ENCODE measurements around the gene ADAM17. TPM values are rescaled to one million over a fixed set of nuclear protein-coding genes. Genes with fewer than 3 reads are reported as not detected.

ADAM17 gene
- total RNA-seq (2013) = 48.6 TPM
- polyA plus RNA-seq = 10 to 100 TPM; 30.2 to 34.8 (median 30.9) TPM
- 25.6 and 33.7 TPM in 2 replicates for polyA minus RNA-seq
- total RNA-seq = 526 to 832 (median 592) reads per million in 11 experiments

DNA sequence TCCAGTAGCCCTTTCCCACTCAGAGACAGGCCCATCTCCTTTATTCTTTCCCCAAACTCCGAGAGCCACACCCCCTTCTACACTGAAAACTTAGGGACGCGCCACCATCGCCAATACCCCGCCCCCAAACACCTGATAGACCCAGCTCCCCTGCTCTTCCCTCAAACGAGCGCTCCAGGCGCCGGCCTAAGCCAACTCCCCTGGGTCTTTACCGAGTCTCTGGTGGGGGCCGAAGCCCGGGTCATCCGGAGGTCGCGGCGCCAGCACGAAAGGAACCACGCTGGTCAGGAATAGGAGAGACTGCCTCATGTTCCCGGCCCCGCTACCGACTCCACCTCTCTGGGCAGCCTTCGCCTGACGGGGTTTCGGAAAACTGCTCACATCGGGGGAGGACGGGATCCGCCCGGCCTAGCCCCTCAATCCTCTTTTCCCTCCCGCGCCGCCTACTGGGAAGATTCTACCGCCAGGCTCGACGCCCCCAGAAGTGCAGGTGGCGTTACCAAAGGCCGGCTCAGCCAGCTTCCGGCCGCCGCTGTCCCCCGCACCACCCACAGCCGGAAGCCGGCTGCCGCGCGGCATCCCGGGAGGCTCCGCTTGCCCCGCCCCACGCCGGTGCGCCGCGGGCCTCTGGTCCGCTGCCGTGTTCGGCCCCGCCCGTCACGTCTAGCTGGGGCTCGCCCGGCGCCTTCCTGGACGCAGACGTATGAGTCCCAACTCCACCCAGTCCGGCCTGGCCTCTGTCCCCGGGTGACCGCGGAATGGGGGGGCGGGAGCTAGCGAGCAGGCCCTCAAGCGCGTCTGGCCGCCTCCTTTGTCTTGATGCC lies at the start of gene ADAM17:
ADAM17 (minus strand) TSS at position 534 of the 824 bp plus-strand sequence; CDS start at position 309, 225 bp downstream.
- intact Hi-C loops (cut with micrococcal nuclease) = loop anchor here (1.0 to 10.0 kb wide), 5 partner anchors 17 to 489 kb away; partner anchors contain the start of genes YWHAQ (in 2 of the 2) and KLF11 (in 1 of the 2)
- Histone ChIP-seq H3K79me2 (ENCODE audit: insufficient read depth, low read length) (peaks cover 59% of the 10 kb centered on the region), H3K27ac (ENCODE audit: low read depth in 1 of 2, low read length in 2 of 2) (peak within 1 kb of the TSS; percentile 98 to 99), H3K9me3 (replicated peaks in 1 of 2; ENCODE audit: control insufficient read depth in 1 of 2, insufficient read depth in 1 of 2, low read length in 2 of 2) (no peaks in the 10 kb centered on the region), H3K4me2 (replicated peaks; ENCODE audit: extremely low read depth, low read length, poor library complexity, severe bottlenecking) (peak within 1 kb of the TSS; percentile 84), H4K20me1 (ENCODE audit: insufficient read depth, low read length) (peaks cover 11% of the 10 kb centered on the region), H2AFZ (ENCODE audit: insufficient read depth, low read depth, low read length, poor library complexity, severe bottlenecking) (peak within 1 kb of the TSS; percentile 80), H3K9ac (ENCODE audit: insufficient read depth, low read length, poor library complexity, severe bottlenecking) (peak within 1 kb of the TSS; percentile 92), H3K4me1 (ENCODE audit: control insufficient read depth in 1 of 2, insufficient read depth in 2 of 2, low read length in 2 of 2) (peaks cover 46 to 54% of the 10 kb centered on the region in 2 donors), H3K36me3 (replicated peaks in 1 of 2; ENCODE audit: control insufficient read depth in 1 of 2, insufficient read depth in 2 of 2, low read length in 2 of 2) (no peaks in the 10 kb centered on the region), H3K4me3 (replicated peaks in 1 of 3; ENCODE audit: low read depth in 2 of 3, low read length in 3 of 3) (peak within 1 kb of the TSS; percentile 68 to 100 (median 99)), H3K27me3 (ENCODE audit: control insufficient read depth in 2 of 2, insufficient read depth in 2 of 2, low read length in 2 of 2) (no peaks in the 10 kb centered on the region)
- WGBS (ENCODE audit: insufficient coverage) = under 1% methylated on average over 73 of the region's 73 CpGs
- Mint-ChIP-seq H3K27me3 (ENCODE audit: low read depth in 3 of 3) (peaks cover 0 to 6% (median 4%) of the 10 kb centered on the region in 3 donors), H3K9me3 (peaks cover 0 to 5% (median 0%) of the 10 kb centered on the region in 7 donors), H3K36me3 (peaks cover 2 to 7% of the 10 kb centered on the region in 2 donors), H3K4me3 (peak within 1 kb of the TSS; percentile 96 to 98), H3K4me1 (peaks cover 46% of the 10 kb centered on the region), H3K27ac (peak within 1 kb of the TSS; percentile 98 to 100 (median 99))
- peak; percentile 96 to 97 (median 97) for DNase-seq
- TF ChIP-seq, protein P1, sequence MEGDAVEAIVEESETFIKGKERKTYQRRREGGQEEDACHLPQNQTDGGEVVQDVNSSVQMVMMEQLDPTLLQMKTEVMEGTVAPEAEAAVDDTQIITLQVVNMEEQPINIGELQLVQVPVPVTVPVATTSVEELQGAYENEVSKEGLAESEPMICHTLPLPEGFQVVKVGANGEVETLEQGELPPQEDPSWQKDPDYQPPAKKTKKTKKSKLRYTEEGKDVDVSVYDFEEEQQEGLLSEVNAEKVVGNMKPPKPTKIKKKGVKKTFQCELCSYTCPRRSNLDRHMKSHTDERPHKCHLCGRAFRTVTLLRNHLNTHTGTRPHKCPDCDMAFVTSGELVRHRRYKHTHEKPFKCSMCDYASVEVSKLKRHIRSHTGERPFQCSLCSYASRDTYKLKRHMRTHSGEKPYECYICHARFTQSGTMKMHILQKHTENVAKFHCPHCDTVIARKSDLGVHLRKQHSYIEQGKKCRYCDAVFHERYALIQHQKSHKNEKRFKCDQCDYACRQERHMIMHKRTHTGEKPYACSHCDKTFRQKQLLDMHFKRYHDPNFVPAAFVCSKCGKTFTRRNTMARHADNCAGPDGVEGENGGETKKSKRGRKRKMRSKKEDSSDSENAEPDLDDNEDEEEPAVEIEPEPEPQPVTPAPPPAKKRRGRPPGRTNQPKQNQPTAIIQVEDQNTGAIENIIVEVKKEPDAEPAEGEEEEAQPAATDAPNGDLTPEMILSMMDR (IDR thresholded peaks at IDR 0.05) = no peak

DNA sequence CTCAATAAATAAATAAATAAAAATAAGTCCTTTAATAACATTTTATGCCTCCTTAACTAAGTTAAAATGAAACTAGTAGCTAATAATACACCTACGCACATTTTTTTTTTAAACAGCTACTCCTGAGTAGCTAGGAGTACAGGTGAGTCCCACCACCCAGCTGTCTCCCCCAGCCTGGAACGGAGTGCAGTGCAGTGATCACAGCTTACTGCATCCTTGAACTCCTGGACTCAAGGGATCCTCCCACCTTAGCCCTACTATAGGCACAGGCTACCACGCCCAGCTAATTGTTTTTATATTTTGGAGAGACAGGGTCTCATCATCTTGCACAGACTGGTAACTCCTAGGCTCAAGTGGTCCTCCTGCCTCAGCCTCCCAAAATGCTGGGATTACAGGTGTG lies 46.8 kb upstream of the ADAM17 start:
- Mint-ChIP-seq H3K9me3 (peaks cover 6 to 20% (median 12%) of the 10 kb centered on the region in 7 donors), H3K27me3 (ENCODE audit: low read depth in 3 of 3) (no peaks in the 10 kb centered on the region), H3K27ac (peak overlapping the region in 1 of 7 donors; percentile 40), H3K4me3 (no peak overlapping the region), H3K4me1 (peaks cover 2% of the 10 kb centered on the region), H3K36me3 (peaks cover 28 to 48% of the 10 kb centered on the region in 2 donors)
- intact Hi-C loops (cut with micrococcal nuclease) = loop anchor here (5.0 to 10.0 kb wide), 2 partner anchors 35 to 48 kb away; partner anchors contain the start of gene ADAM17 (in 1 of the 2)
- DNase-seq = no peak
- H3K4me2 ChIP-seq (replicated peaks; ENCODE audit: extremely low read depth, low read length, poor library complexity, severe bottlenecking) = no peak overlapping the region
- H3K4me3 ChIP-seq (replicated peaks in 1 of 3; ENCODE audit: low read depth in 2 of 3, low read length in 3 of 3) = no peak overlapping the region
- no peak overlapping the region for H3K9ac ChIP-seq (ENCODE audit: insufficient read depth, low read length, poor library complexity, severe bottlenecking)
- H3K27ac ChIP-seq (ENCODE audit: low read depth in 1 of 2, low read length in 2 of 2) = no peak overlapping the region
- TF ChIP-seq, protein P1 (IDR thresholded peaks at IDR 0.05) = no peak
- no peak overlapping the region for H2AFZ ChIP-seq (ENCODE audit: insufficient read depth, low read depth, low read length, poor library complexity, severe bottlenecking)
- peaks cover 11 to 12% of the 10 kb centered on the region in 2 donors for H3K9me3 ChIP-seq (replicated peaks in 1 of 2; ENCODE audit: control insufficient read depth in 1 of 2, insufficient read depth in 1 of 2, low read length in 2 of 2)
- WGBS (ENCODE audit: insufficient coverage) = no CpG with 5 or more reads among the region's 3 CpGs
- peaks cover 98% of the 10 kb centered on the region for H3K79me2 ChIP-seq (ENCODE audit: insufficient read depth, low read length)
- peaks cover 3 to 4% of the 10 kb centered on the region in 2 donors for H3K4me1 ChIP-seq (ENCODE audit: control insufficient read depth in 1 of 2, insufficient read depth in 2 of 2, low read length in 2 of 2)
- no peaks in the 10 kb centered on the region for H3K27me3 ChIP-seq (ENCODE audit: control insufficient read depth in 2 of 2, insufficient read depth in 2 of 2, low read length in 2 of 2)
- peaks cover 5 to 39% of the 10 kb centered on the region in 2 donors for H3K36me3 ChIP-seq (replicated peaks in 1 of 2; ENCODE audit: control insufficient read depth in 1 of 2, insufficient read depth in 2 of 2, low read length in 2 of 2)
- peaks cover 26% of the 10 kb centered on the region for H4K20me1 ChIP-seq (ENCODE audit: insufficient read depth, low read length)
